Naive thymus-derived CD4-positive, alpha-beta T cell (primary cell): Measurements from ENCODE around the gene SLC26A3. TPM values are rescaled to one million over a fixed set of nuclear protein-coding genes. Genes with fewer than 3 reads are reported as not detected.
A peak's percentile ranks its signal among the peaks of the same experiment; 100 is the strongest.

Experiments used
- ATAC-seq: fragments of 150-1000 bp; cut with Tn5 transposase; 2 replicates; pipeline ENCODE4 v1.10.0; 2021; ENCODE audit warnings: mild to moderate bottlenecking, moderate library complexity
- CTCF ChIA-PET: fragments of 350-600 bp; sonication (Branson Sonifier 250); formaldehyde crosslinking; loops from one replicate; lab custom pipeline; 2021; ENCODE audit warnings: antibody characterized with exemption; lab: Charles Lee
- POLR2A ChIA-PET: fragments of 350-600 bp; sonication (Branson Sonifier 250); formaldehyde crosslinking; loops from one replicate; lab custom pipeline; 2021; ENCODE audit warnings: antibody characterized with exemption, inconsistent platforms; lab: Charles Lee
- DNase-seq, 9 donors: peaks; one replicate each; pipeline versions ENCODE4 v3.0.0 to v3.0.0-alpha.2; 2020 to 2022; ENCODE audit warnings: mixed read lengths in 1 of 9
- H3K27ac ChIP-seq: one replicate; pipeline ENCODE4 v1.7.0; 2013; ENCODE audit warnings: mild to moderate bottlenecking, low read depth, low read length, moderate library complexity
- H3K27me3 ChIP-seq, 2 donors: one replicate each; pipeline ENCODE4 v1.7.0; 2013; ENCODE audit warnings: low read length in 2 of 2, mild to moderate bottlenecking in 2 of 2, moderate library complexity in 2 of 2; ENCODE audit not compliant: control insufficient read depth in 2 of 2, insufficient read depth in 2 of 2
- H3K36me3 ChIP-seq, 3 experiments: 1 replicate in 2 of 3; 2 replicates in 1 of 3; pipeline ENCODE4 v1.7.0; 2013; ENCODE audit warnings: low read length in 3 of 3, mild to moderate bottlenecking in 3 of 3, moderate library complexity in 1 of 3; ENCODE audit not compliant: insufficient read depth in 3 of 3, control insufficient read depth in 2 of 3
- H3K4me1 ChIP-seq, 2 donors: one replicate each; pipeline ENCODE4 v1.7.0; 2013; ENCODE audit warnings: low read length in 2 of 2, mild to moderate bottlenecking in 2 of 2, moderate library complexity in 1 of 2; ENCODE audit not compliant: control insufficient read depth in 2 of 2, insufficient read depth in 2 of 2
- H3K4me3 ChIP-seq: 2 replicates; pipeline ENCODE4 v1.7.0; 2013; ENCODE audit warnings: mild to moderate bottlenecking, low read length
- H3K9me3 ChIP-seq, 3 experiments: 1 replicate in 2 of 3; 2 replicates in 1 of 3; pipeline ENCODE4 v1.7.0; 2013; ENCODE audit warnings: low read length in 3 of 3; ENCODE audit not compliant: control insufficient read depth in 2 of 3
- H3K27ac Mint-ChIP-seq, 9 donors: one replicate each; pipeline ENCODE4 v1.8.0; 2020 to 2022; ENCODE audit warnings: mixed read lengths in 9 of 9, mild to moderate bottlenecking in 8 of 9, moderate library complexity in 5 of 9, inconsistent platforms in 2 of 9
- H3K27me3 Mint-ChIP-seq, 5 donors: one replicate each; pipeline ENCODE4 v1.8.0; 2021 to 2022; ENCODE audit warnings: mixed read lengths in 5 of 5, mild to moderate bottlenecking in 1 of 5
- H3K36me3 Mint-ChIP-seq, 5 donors: one replicate each; pipeline ENCODE4 v1.8.0; 2020 to 2022; ENCODE audit warnings: mixed read lengths in 5 of 5, mild to moderate bottlenecking in 3 of 5, inconsistent platforms in 1 of 5
- H3K4me1 Mint-ChIP-seq, 7 donors: one replicate each; pipeline ENCODE4 v1.8.0; 2020 to 2022; ENCODE audit warnings: mixed read lengths in 7 of 7, mild to moderate bottlenecking in 3 of 7, inconsistent platforms in 1 of 7
- H3K4me3 Mint-ChIP-seq, 10 donors: one replicate each; pipeline ENCODE4 v1.8.0; 2020 to 2022; ENCODE audit warnings: mild to moderate bottlenecking in 10 of 10, mixed read lengths in 10 of 10, moderate library complexity in 6 of 10, inconsistent platforms in 2 of 10
- H3K9me3 Mint-ChIP-seq, 11 donors: one replicate each; pipeline ENCODE4 v1.8.0; 2020 to 2022; ENCODE audit warnings: mixed read lengths in 11 of 11, mild to moderate bottlenecking in 4 of 11, inconsistent platforms in 1 of 11, moderate library complexity in 1 of 11
- intact Hi-C, 2 donors: fragments of 100-400 bp; cut with micrococcal nuclease; formaldehyde crosslinking; loops; one replicate each; pipeline ENCODE4 v1.15.1; 2023
- polyA plus RNA-seq, 2 donors: library from polyadenylated mRNA; unstranded; fragments of 300-500 nt; fragmentation: Illumina TruSeq; gene quantifications; one replicate each; pipeline ENCODE4 v1.2.3, GENCODE V29; 2021
- total RNA-seq, 6 experiments: library from RNA in 5 of 6; stranded (reverse) in 5 of 6; gene quantifications; 1 replicate in 5 of 6; 2 replicates in 1 of 6; pipeline ENCODE4 v1.2.3 and lab custom pipeline; 2021 to 2026

SLC26A3 gene
- total and polyA plus RNA-seq, 7 experiments from 2014 or later, result not detected

GRCh38 chr7:107726356-107727130 is 76.5 kb downstream of the SLC26A3 start:
- no peaks in the 10 kb centered on the region for H3K9me3 ChIP-seq
- no peaks in the 10 kb centered on the region for H3K36me3 ChIP-seq
- CTCF ChIA-PET, result interaction anchor here (0.8 to 4.8 kb wide), 7 partner anchors 14 to 418 kb away, joined by 3 to 30 read pairs (median 3); no protein-coding TSS in a partner anchor
- H3K36me3 Mint-ChIP-seq, result no peaks in the 10 kb centered on the region
- POLR2A ChIA-PET, result interaction anchor here (0.6 kb wide), 1 partner anchor 148 kb away, joined by 3 read pairs; no protein-coding TSS in a partner anchor
- DNase-seq (no peak), ATAC-seq (no peak)
- peaks cover 9 to 29% (median 17%) of the 10 kb centered on the region in 5 donors for H3K27me3 Mint-ChIP-seq
- no peak overlapping the region for H3K4me3 ChIP-seq
- no peaks in the 10 kb centered on the region for H3K4me1 Mint-ChIP-seq
- no peak overlapping the region for H3K27ac ChIP-seq
- no peak overlapping the region for H3K4me3 Mint-ChIP-seq
- H3K9me3 Mint-ChIP-seq, result no peaks in the 10 kb centered on the region
- intact Hi-C loops, result loop anchor here in 1 of 2 donors (1.0 to 10.0 kb wide), 2 partner anchors 153 to 932 kb away; no protein-coding TSS in a partner anchor
- H3K27me3 ChIP-seq, result peaks cover 0 to 3% of the 10 kb centered on the region in 2 donors
- H3K4me1 ChIP-seq, result no peaks in the 10 kb centered on the region
- H3K27ac Mint-ChIP-seq, result no peak overlapping the region

GRCh38 chr7:107725138-107725740 is 77.8 kb downstream of the SLC26A3 start:
- DNase-seq (peak in 7 of 9 donors; percentile 23 to 56 (median 46)), ATAC-seq (no peak)
- H3K27ac Mint-ChIP-seq, result no peak overlapping the region
- Histone ChIP-seq H3K36me3 (no peaks in the 10 kb centered on the region), H3K4me1 (no peaks in the 10 kb centered on the region), H3K4me3 (no peak overlapping the region), H3K9me3 (no peaks in the 10 kb centered on the region), H3K27ac (no peak overlapping the region), H3K27me3 (peaks cover 0 to 3% of the 10 kb centered on the region in 2 donors)
- peaks cover 9 to 29% (median 17%) of the 10 kb centered on the region in 5 donors for H3K27me3 Mint-ChIP-seq
- POLR2A ChIA-PET, result no interaction called here
- no peaks in the 10 kb centered on the region for H3K36me3 Mint-ChIP-seq
- no peaks in the 10 kb centered on the region for H3K4me1 Mint-ChIP-seq
- intact Hi-C loops, result loop anchor here (1.0 to 10.0 kb wide), 11 partner anchors 18 to 932 kb away; partner anchors contain the start of gene SLC26A4 (in 1 of the 2)
- H3K9me3 Mint-ChIP-seq, result no peaks in the 10 kb centered on the region
- no peak overlapping the region for H3K4me3 Mint-ChIP-seq
- CTCF ChIA-PET, result interaction anchor here (0.7 to 4.8 kb wide), 6 partner anchors 40 to 576 kb away, joined by 3 to 30 read pairs (median 4); no protein-coding TSS in a partner anchor

GRCh38 chr7:107723255-107723654 is 79.8 kb downstream of the SLC26A3 start:
- H3K27ac Mint-ChIP-seq, result no peak overlapping the region
- peaks cover 0 to 1% of the 10 kb centered on the region in 2 donors for H3K27me3 ChIP-seq
- ChIA-PET CTCF (interaction anchor here (0.6 to 2.1 kb wide), 6 partner anchors 156 to 936 kb away, joined by 3 to 9 read pairs (median 4); no protein-coding TSS in a partner anchor), POLR2A (interaction anchor here (0.8 kb wide), 1 partner anchor 267 kb away, joined by 3 read pairs; no protein-coding TSS in a partner anchor)
- no peaks in the 10 kb centered on the region for H3K9me3 Mint-ChIP-seq
- DNase-seq (no peak), ATAC-seq (no peak)
- H3K36me3 ChIP-seq, result no peaks in the 10 kb centered on the region
- H3K9me3 ChIP-seq, result no peaks in the 10 kb centered on the region
- H3K4me1 Mint-ChIP-seq, result no peaks in the 10 kb centered on the region
- no peaks in the 10 kb centered on the region for H3K36me3 Mint-ChIP-seq
- H3K4me1 ChIP-seq, result no peaks in the 10 kb centered on the region
- H3K27ac ChIP-seq, result no peak overlapping the region
- H3K4me3 ChIP-seq, result no peak overlapping the region
- no peak overlapping the region for H3K4me3 Mint-ChIP-seq
- intact Hi-C loops, result loop anchor here in 1 of 2 donors (10.0 kb wide), 1 partner anchor 928 kb away; no protein-coding TSS in a partner anchor
- peaks cover 5 to 25% (median 8%) of the 10 kb centered on the region in 5 donors for H3K27me3 Mint-ChIP-seq

- POLR2A ChIA-PET, result no interaction called here
These were observed 81.7 kb downstream of the SLC26A3 start for GRCh38 chr7:107721286-107721685.

GRCh38 chr7:107718456-107719193 is 84.4 kb downstream of the SLC26A3 start:
- Mint-ChIP-seq H3K27ac (no peak overlapping the region), H3K4me1 (no peaks in the 10 kb centered on the region), H3K9me3 (no peaks in the 10 kb centered on the region), H3K27me3 (peaks cover 0 to 5% (median 0%) of the 10 kb centered on the region in 5 donors), H3K36me3 (no peaks in the 10 kb centered on the region), H3K4me3 (no peak overlapping the region)
- H3K36me3 ChIP-seq, result no peaks in the 10 kb centered on the region
- POLR2A ChIA-PET, result no interaction called here
- H3K9me3 ChIP-seq, result no peaks in the 10 kb centered on the region
- ATAC-seq, result no peak
- DNase-seq, result no peak
- CTCF ChIA-PET, result interaction anchor here (1.7 kb wide), 1 partner anchor 571 kb away, joined by 6 read pairs; no protein-coding TSS in a partner anchor
- H3K27me3 ChIP-seq, result no peaks in the 10 kb centered on the region
- H3K4me1 ChIP-seq, result no peaks in the 10 kb centered on the region
- intact Hi-C loops, result no loop called here
- no peak overlapping the region for H3K27ac ChIP-seq
- H3K4me3 ChIP-seq, result no peak overlapping the region

More at GRCh38 chr7:107721286-107721685, 81.7 kb downstream of the SLC26A3 start:
- CTCF ChIA-PET, result no interaction called here
- no peak overlapping the region for H3K27ac ChIP-seq
- ATAC-seq, result no peak
- H3K4me3 ChIP-seq, result no peak overlapping the region
- DNase-seq, result no peak
- H3K9me3 ChIP-seq, result no peaks in the 10 kb centered on the region
- no peaks in the 10 kb centered on the region for H3K36me3 ChIP-seq
- no peaks in the 10 kb centered on the region for H3K27me3 ChIP-seq
- intact Hi-C loops, result loop anchor here in 1 of 2 donors (10.0 kb wide), 1 partner anchor 926 kb away; no protein-coding TSS in a partner anchor
- no peaks in the 10 kb centered on the region for H3K4me1 Mint-ChIP-seq
- H3K27ac Mint-ChIP-seq, result no peak overlapping the region
- H3K27me3 Mint-ChIP-seq, result peaks cover 0 to 7% (median 0%) of the 10 kb centered on the region in 5 donors
- no peaks in the 10 kb centered on the region for H3K9me3 Mint-ChIP-seq
- H3K36me3 Mint-ChIP-seq, result no peaks in the 10 kb centered on the region
- H3K4me3 Mint-ChIP-seq, result no peak overlapping the region
- H3K4me1 ChIP-seq, result no peaks in the 10 kb centered on the region

GRCh38 chr7:107715531-107715930 is 87.5 kb downstream of the SLC26A3 start:
- H3K9me3 Mint-ChIP-seq, result no peaks in the 10 kb centered on the region
- H3K27me3 Mint-ChIP-seq, result peaks cover 0 to 5% (median 3%) of the 10 kb centered on the region in 5 donors
- Histone ChIP-seq H3K9me3 (no peaks in the 10 kb centered on the region), H3K27me3 (no peaks in the 10 kb centered on the region), H3K4me1 (no peaks in the 10 kb centered on the region), H3K4me3 (no peak overlapping the region), H3K27ac (no peak overlapping the region), H3K36me3 (no peaks in the 10 kb centered on the region)
- CTCF ChIA-PET, result interaction anchor here (0.6 kb wide), 1 partner anchor 196 kb away, joined by 3 read pairs; no protein-coding TSS in a partner anchor
- no peak for DNase-seq
- H3K36me3 Mint-ChIP-seq, result peaks cover 0 to 12% (median 0%) of the 10 kb centered on the region in 5 donors
- POLR2A ChIA-PET, result no interaction called here
- ATAC-seq, result no peak
- H3K27ac Mint-ChIP-seq, result no peak overlapping the region
- H3K4me3 Mint-ChIP-seq, result no peak overlapping the region
- no peaks in the 10 kb centered on the region for H3K4me1 Mint-ChIP-seq
- intact Hi-C loops, result no loop called here
